Measurements from ENCODE around the gene SLCO2B1. TPM values are rescaled to one million over a fixed set of nuclear protein-coding genes. Genes with fewer than 3 reads are reported as not detected.

Gene SLCO2B1
- total RNA-seq, 2 donors from 2014 or later = 1.1 to 1.9 TPM

- Histone ChIP-seq H3K9me3 (ENCODE audit: control insufficient read depth, low read length) (no peaks in the 10 kb centered on the region), H3K27me3 (ENCODE audit: control insufficient read depth, insufficient read depth, low read length, poor library complexity, severe bottlenecking) (no peaks in the 10 kb centered on the region), H3K4me3 (ENCODE audit: low read length) (no peak overlapping the region), H3K36me3 (ENCODE audit: control insufficient read depth, insufficient read depth, low read length) (no peaks in the 10 kb centered on the region), H3K27ac (ENCODE audit: low read depth, low read length) (no peak overlapping the region), H3K4me1 (ENCODE audit: control insufficient read depth, insufficient read depth, low read length) (no peaks in the 10 kb centered on the region), H3K9ac (ENCODE audit: extremely low read depth, low read length, poor library complexity, severe bottlenecking) (no peak overlapping the region)
- Mint-ChIP-seq H3K4me1 (no peaks in the 10 kb centered on the region), H3K4me3 (no peak overlapping the region), H3K9me3 (peaks cover 8% of the 10 kb centered on the region), H3K27me3 (ENCODE audit: insufficient read depth) (no peaks in the 10 kb centered on the region), H3K36me3 (ENCODE audit: low read depth) (no peaks in the 10 kb centered on the region), H3K27ac (no peak overlapping the region)
- WGBS, 2 experiments (ENCODE audit: insufficient coverage in 1 of 2, insufficient read length in 1 of 2) = 79% methylated on average over 2 of the region's 2 CpGs; no CpG with 5 or more reads in 1 of the 2 experiments
- no peak for TF ChIP-seq CTCF (conservative IDR thresholded peaks at IDR 0.05)
- DNase-seq = no peak
These were observed 38.7 kb upstream of the SLCO2B1 start for GRCh38 chr11:75112200-75112599.

GRCh38 chr11:75113030-75113429 is 37.9 kb upstream of the SLCO2B1 start:
- no peak overlapping the region for H3K27ac ChIP-seq (ENCODE audit: low read depth, low read length)
- no peaks in the 10 kb centered on the region for H3K36me3 ChIP-seq (ENCODE audit: control insufficient read depth, insufficient read depth, low read length)
- Mint-ChIP-seq H3K4me1 (no peaks in the 10 kb centered on the region), H3K36me3 (ENCODE audit: low read depth) (no peaks in the 10 kb centered on the region), H3K27me3 (ENCODE audit: insufficient read depth) (no peaks in the 10 kb centered on the region), H3K9me3 (peaks cover 13% of the 10 kb centered on the region), H3K27ac (no peak overlapping the region), H3K4me3 (no peak overlapping the region)
- no peaks in the 10 kb centered on the region for H3K9me3 ChIP-seq (ENCODE audit: control insufficient read depth, low read length)
- H3K27me3 ChIP-seq (ENCODE audit: control insufficient read depth, insufficient read depth, low read length, poor library complexity, severe bottlenecking) = no peaks in the 10 kb centered on the region
- no peaks in the 10 kb centered on the region for H3K4me1 ChIP-seq (ENCODE audit: control insufficient read depth, insufficient read depth, low read length)
- no peak overlapping the region for H3K4me3 ChIP-seq (ENCODE audit: low read length)
- 50% methylated on average over 1 of the region's 1 CpG; no CpG with 5 or more reads in 1 of the 2 experiments for WGBS, 2 experiments (ENCODE audit: insufficient coverage in 1 of 2, insufficient read length in 1 of 2)
- H3K9ac ChIP-seq (ENCODE audit: extremely low read depth, low read length, poor library complexity, severe bottlenecking) = no peak overlapping the region
- no peak for TF ChIP-seq CTCF (conservative IDR thresholded peaks at IDR 0.05)
- no peak for DNase-seq

- DNase-seq = no peak
- Histone ChIP-seq H3K9ac (ENCODE audit: extremely low read depth, low read length, poor library complexity, severe bottlenecking) (no peak overlapping the region), H3K4me3 (ENCODE audit: low read length) (no peak overlapping the region), H3K36me3 (ENCODE audit: control insufficient read depth, insufficient read depth, low read length) (no peaks in the 10 kb centered on the region), H3K9me3 (ENCODE audit: control insufficient read depth, low read length) (peaks cover 10% of the 10 kb centered on the region), H3K4me1 (ENCODE audit: control insufficient read depth, insufficient read depth, low read length) (no peaks in the 10 kb centered on the region), H3K27ac (ENCODE audit: low read depth, low read length) (no peak overlapping the region), H3K27me3 (ENCODE audit: control insufficient read depth, insufficient read depth, low read length, poor library complexity, severe bottlenecking) (no peaks in the 10 kb centered on the region)
- WGBS, 2 experiments (ENCODE audit: insufficient coverage in 1 of 2, insufficient read length in 1 of 2) = 96 to 100% methylated on average over 1 to 2 of the region's 2 CpGs
- Mint-ChIP-seq H3K4me3 (no peak overlapping the region), H3K27ac (no peak overlapping the region), H3K4me1 (no peaks in the 10 kb centered on the region), H3K9me3 (peaks cover 26% of the 10 kb centered on the region), H3K36me3 (ENCODE audit: low read depth) (peaks cover 2% of the 10 kb centered on the region), H3K27me3 (ENCODE audit: insufficient read depth) (peaks cover 6% of the 10 kb centered on the region)
- TF ChIP-seq CTCF (conservative IDR thresholded peaks at IDR 0.05) = no peak
These were observed 36.4 kb upstream of the SLCO2B1 start for GRCh38 chr11:75114465-75114864.
